WERI-Rb-1 (cell line): ENCODE data around the gene FOSB.
"Not testable (repeated sequence)": the region's sequence is repeated elsewhere in the genome, so short reads cannot be mapped to it uniquely, and the experiment has no call there.

Source experiments
- DNase-seq: peaks from one replicate; pipeline ENCODE4 v3.0.0-alpha.2; 2020
- H3K27ac ChIP-seq: fragments of 250-450 bp; sonication (Bioruptor Pico); 2 replicates; pipeline ENCODE4 v1.5.1; 2020; ENCODE audit warnings: mild to moderate bottlenecking, moderate library complexity
- H3K27me3 ChIP-seq: fragments of 250-450 bp; sonication (Bioruptor Pico); 2 replicates; pipeline ENCODE4 v1.5.1; 2021; ENCODE audit warnings: mild to moderate bottlenecking, low read depth, moderate library complexity; ENCODE audit not compliant: insufficient read depth, severe bottlenecking
- H3K36me3 ChIP-seq: fragments of 250-450 bp; sonication (Bioruptor Pico); 2 replicates; pipeline ENCODE4 v1.5.1; 2020; ENCODE audit warnings: mild to moderate bottlenecking, moderate library complexity
- H3K4me3 ChIP-seq: 2 replicates; pipeline ENCODE4 v1.5.1; 2011; ENCODE audit warnings: low read depth, mild to moderate bottlenecking, control low read depth, low read length
- H3K9me3 ChIP-seq: fragments of 250-450 bp; sonication (Bioruptor Pico); 2 replicates; pipeline ENCODE4 v1.5.1; 2021; ENCODE audit warnings: mild to moderate bottlenecking, moderate library complexity; ENCODE audit not compliant: severe bottlenecking
- CTCF ChIP-seq: IDR thresholded peaks from 2 replicates; pipeline ENCODE4 v1.5.1; 2011; ENCODE audit warnings: low read depth, mild to moderate bottlenecking, control low read depth, inconsistent platforms, low read length

The FOSB gene

GRCh38 chr19:45421947-45422498 is 45.8 kb upstream of the FOSB start:
- Histone ChIP-seq H3K36me3 (peaks cover 25% of the 10 kb centered on the region), H3K27me3 (no peaks in the 10 kb centered on the region), H3K27ac (no peak overlapping the region), H3K4me3 (no peak overlapping the region), H3K9me3 (no peaks in the 10 kb centered on the region)
- DNase-seq: no peak
- TF ChIP-seq CTCF: no peak

DNA sequence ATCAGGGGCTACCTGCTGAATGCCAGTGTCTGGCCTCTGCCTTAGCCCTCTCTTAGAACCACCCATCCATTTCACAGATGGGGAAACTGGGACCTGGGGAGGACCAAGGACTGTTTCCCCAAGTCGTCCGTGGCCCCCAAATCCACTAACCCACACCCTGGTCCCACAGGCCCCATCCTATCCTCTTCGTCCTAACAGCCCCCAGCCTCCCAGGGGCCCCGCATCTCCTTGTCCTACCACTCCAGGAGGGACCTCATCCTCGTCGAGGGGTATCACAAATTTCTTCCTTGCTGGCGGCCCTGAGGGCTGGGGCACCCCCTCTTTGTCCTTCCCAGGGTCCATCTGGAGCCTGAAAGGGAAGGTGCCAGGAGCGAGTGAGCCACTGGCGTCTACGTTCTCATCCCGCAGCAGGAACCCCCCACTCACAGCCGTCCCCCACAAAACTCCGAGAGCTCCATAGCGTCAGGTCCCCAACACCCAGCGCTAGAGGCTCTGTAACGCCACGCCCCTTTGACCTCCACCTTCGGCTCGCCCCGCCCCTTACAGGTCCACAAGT is 44.7 kb upstream of the FOSB start:
- Histone ChIP-seq H3K4me3 (peak overlapping the region; percentile 69), H3K27ac (peak overlapping the region; percentile 76), H3K36me3 (peaks cover 19% of the 10 kb centered on the region), H3K27me3 (no peaks in the 10 kb centered on the region), H3K9me3 (no peaks in the 10 kb centered on the region)
- no peak for TF ChIP-seq CTCF
- DNase-seq: no peak

- H3K27ac ChIP-seq: peak within 1 kb of the TSS; percentile 76
These were observed 44.1 kb upstream of the FOSB start, which contains the start of gene ERCC1 for GRCh38 chr19:45423589-45424190. ERCC1 (minus strand) TSS chr19:45423917; CDS start chr19:45423374, 543 bp downstream.

DNA sequence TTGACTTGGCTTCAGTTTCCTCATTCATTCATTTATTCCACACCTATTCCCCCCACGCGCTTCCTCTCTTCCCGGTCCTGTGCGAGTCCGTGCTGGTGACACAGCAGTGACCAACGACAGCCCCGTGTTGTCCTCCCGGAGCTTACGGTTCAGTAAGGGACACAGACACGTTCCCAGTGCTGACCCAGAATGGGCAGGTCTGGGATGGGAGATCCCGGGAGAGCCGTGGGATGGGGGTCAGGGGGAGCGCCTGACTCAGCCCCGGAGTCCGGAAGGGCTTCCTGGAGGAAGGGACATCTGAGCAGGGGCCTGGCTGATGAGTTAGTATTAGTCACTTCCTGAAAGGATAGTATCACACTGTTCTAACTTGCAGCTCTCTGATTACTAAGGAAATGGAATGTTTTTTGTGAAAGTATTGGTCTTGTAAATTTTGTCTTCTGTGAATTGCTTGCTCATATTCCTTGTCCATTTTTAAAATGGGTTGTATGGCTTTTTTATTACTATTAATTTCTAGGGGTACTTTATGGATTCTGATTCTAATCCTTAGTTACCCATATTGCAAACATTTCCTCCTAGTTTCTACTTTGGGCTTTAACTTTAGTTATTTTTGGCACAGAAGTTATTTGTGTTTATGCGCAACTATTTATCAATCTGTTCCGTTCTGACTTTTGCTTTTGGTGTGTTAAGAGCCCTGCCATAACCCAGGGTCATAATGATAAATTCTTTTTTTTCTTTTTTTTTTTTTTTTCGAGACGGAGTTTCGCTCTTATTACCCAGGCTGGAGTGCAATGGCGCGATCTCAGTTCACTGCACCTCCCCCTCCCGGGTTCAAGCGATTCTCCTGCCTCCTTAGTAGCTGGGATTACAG is 43.4 kb upstream of the FOSB start:
- peaks cover 9% of the 10 kb centered on the region for H3K36me3 ChIP-seq
- H3K9me3 ChIP-seq: no peaks in the 10 kb centered on the region
- H3K27me3 ChIP-seq: no peaks in the 10 kb centered on the region
- peak; percentile 40 for DNase-seq
- TF ChIP-seq CTCF: no peak
- peak overlapping the region; percentile 69 for H3K4me3 ChIP-seq
- H3K27ac ChIP-seq: peak overlapping the region; percentile 76

More at GRCh38 chr19:45423589-45424190, 44.1 kb upstream of the FOSB start, which contains the start of gene ERCC1:
- Histone ChIP-seq H3K9me3 (no peaks in the 10 kb centered on the region), H3K27me3 (no peaks in the 10 kb centered on the region), H3K36me3 (peaks cover 16% of the 10 kb centered on the region), H3K4me3 (peak within 1 kb of the TSS; percentile 69)
- TF ChIP-seq CTCF: no peak
- peak; percentile 99 for DNase-seq

GRCh38 chr19:45428384-45429231 is 39.2 kb upstream of the FOSB start:
- DNase-seq: peak; percentile 38
- peak; percentile 50 for TF ChIP-seq CTCF
- Histone ChIP-seq H3K27me3 (no peaks in the 10 kb centered on the region), H3K4me3 (peak overlapping the region; percentile 79), H3K9me3 (no peaks in the 10 kb centered on the region), H3K27ac (no peak overlapping the region), H3K36me3 (no peaks in the 10 kb centered on the region)

GRCh38 chr19:45429896-45430295 is 37.9 kb upstream of the FOSB start:
- DNase-seq, H3K9me3 ChIP-seq, H3K4me3 ChIP-seq, H3K36me3 ChIP-seq, H3K27me3 ChIP-seq, H3K27ac ChIP-seq: not testable (repeated sequence)

- H3K4me3 ChIP-seq, H3K27me3 ChIP-seq, H3K9me3 ChIP-seq, DNase-seq, H3K36me3 ChIP-seq, H3K27ac ChIP-seq: not testable (repeated sequence)
These were observed 36.8 kb upstream of the FOSB start for GRCh38 chr19:45431008-45431407.

DNA sequence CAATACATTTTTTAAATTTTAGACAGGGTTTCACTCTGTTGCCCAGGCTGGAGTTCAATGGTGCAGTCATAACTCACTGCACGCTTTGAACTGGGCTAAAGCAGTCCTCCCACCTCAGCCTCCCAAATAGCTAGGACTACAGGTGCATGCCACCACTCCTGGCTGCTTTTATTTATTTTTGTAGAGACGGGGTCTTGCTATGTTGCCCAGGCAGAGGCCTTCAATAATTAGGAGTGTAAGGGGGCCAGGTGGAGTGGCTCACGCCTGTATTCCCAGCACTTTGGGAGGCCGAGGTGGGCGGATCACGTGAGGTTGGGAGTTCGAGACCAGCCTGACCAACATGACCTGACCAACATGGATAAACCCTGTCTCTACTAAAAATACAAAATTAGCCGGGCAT is 35.3 kb upstream of the FOSB start:
- not testable (repeated sequence) for H3K4me3 ChIP-seq, H3K27me3 ChIP-seq, H3K9me3 ChIP-seq, H3K27ac ChIP-seq, DNase-seq, H3K36me3 ChIP-seq
